Neural cell (in vitro differentiated cells): ENCODE data around the gene NPAS3. TPM values are rescaled to one million over a fixed set of nuclear protein-coding genes. Genes with fewer than 3 reads are reported as not detected.

Experiments
- H2AFZ ChIP-seq: fragments of 200-600, 300-800 bp; sonication (generic), shearing (Covaris generic); 2 replicates; pipeline ENCODE4 v1.6.0; 2014; ENCODE audit warnings: low read depth, mild to moderate bottlenecking, antibody characterized with exemption, low read length, moderate library complexity
- H3F3A ChIP-seq: fragments of 200-600 bp; shearing (Covaris generic); 2 replicates; pipeline ENCODE4 v1.6.1; 2016; ENCODE audit warnings: mild to moderate bottlenecking, moderate library complexity, mixed read lengths, antibody characterized with exemption, low read length; ENCODE audit not compliant: insufficient read depth, poor library complexity, severe bottlenecking
- H3K27ac ChIP-seq: fragments of 200-600, 300-800 bp; sonication (generic), shearing (Covaris generic); 2 replicates; pipeline ENCODE4 v1.5.1; 2014; ENCODE audit warnings: mild to moderate bottlenecking, low read length, moderate library complexity
- H3K27me3 ChIP-seq: fragments of 300-800, 200-600 bp; sonication (generic), shearing (Covaris generic); 2 replicates; pipeline ENCODE4 v1.6.0; 2014; ENCODE audit warnings: mild to moderate bottlenecking, low read depth, low read length, moderate library complexity; ENCODE audit not compliant: insufficient read depth
- H3K36me3 ChIP-seq: fragments of 300-800, 200-600 bp; sonication (generic), shearing (Covaris generic); 2 replicates; pipeline ENCODE4 v1.5.1; 2014; ENCODE audit warnings: mild to moderate bottlenecking, antibody characterized with exemption, low read length, moderate library complexity; ENCODE audit not compliant: insufficient read depth
- H3K4me2 ChIP-seq: fragments of 300-800, 200-600 bp; sonication (generic), shearing (Covaris generic); 2 replicates; pipeline ENCODE4 v1.6.0; 2014; ENCODE audit warnings: mild to moderate bottlenecking, low read length
- H3K4me3 ChIP-seq: fragments of 300-800, 200-600 bp; sonication (generic), shearing (Covaris generic); 2 replicates; pipeline ENCODE4 v1.5.1; 2014; ENCODE audit warnings: mild to moderate bottlenecking, low read length, moderate library complexity
- H3K79me2 ChIP-seq: fragments of 200-600 bp; shearing (Covaris generic); replicated peaks from 2 replicates; pipeline ENCODE4 v1.6.0; 2014; ENCODE audit warnings: mild to moderate bottlenecking, low read length, moderate library complexity; ENCODE audit not compliant: insufficient read depth
- H3K9ac ChIP-seq: fragments of 300-800, 200-600 bp; sonication (generic), shearing (Covaris generic); 2 replicates; pipeline ENCODE4 v1.6.1; 2016; ENCODE audit warnings: mild to moderate bottlenecking, low read length, mixed read lengths
- H3K9me2 ChIP-seq: fragments of 200-600 bp; shearing (Covaris generic); 2 replicates; pipeline ENCODE4 v1.6.1; 2016; ENCODE audit warnings: mild to moderate bottlenecking, low read length, mixed read lengths; ENCODE audit not compliant: insufficient read depth
- H3K9me3 ChIP-seq: fragments of 200-600, 300-800 bp; sonication (generic), shearing (Covaris generic); 2 replicates; pipeline ENCODE4 v1.6.1; 2016; ENCODE audit warnings: mild to moderate bottlenecking, mixed run types, low read length, moderate library complexity, mixed read lengths
- H4K20me1 ChIP-seq: fragments of 200-600 bp; shearing (Covaris generic); 2 replicates; pipeline ENCODE4 v1.6.1; 2016; ENCODE audit warnings: mild to moderate bottlenecking, mixed run types; ENCODE audit not compliant: insufficient read depth
- CTCF ChIP-seq: fragments of 450-650 bp; IDR thresholded peaks from 2 replicates; pipeline ENCODE4 v1.5.1; 2014; ENCODE audit warnings: antibody characterized with exemption, mild to moderate bottlenecking, moderate library complexity; ENCODE audit not compliant: poor library complexity, severe bottlenecking
- EP300 ChIP-seq: fragments of 450-650 bp; conservative IDR thresholded peaks from 2 replicates; pipeline ENCODE4 v1.6.1; 2014; ENCODE audit warnings: antibody characterized with exemption, mild to moderate bottlenecking, moderate library complexity; ENCODE audit not compliant: poor library complexity, severe bottlenecking
- EZH2 ChIP-seq: fragments of 200-600, 300-800 bp; shearing (Covaris generic), sonication (generic); IDR thresholded peaks from 2 replicates; pipeline ENCODE4 v1.6.1; 2014; ENCODE audit warnings: antibody characterized with exemption, low read length, borderline replicate concordance, mild to moderate bottlenecking; ENCODE audit not compliant: insufficient read depth, poor library complexity, severe bottlenecking
- MXI1 ChIP-seq: fragments of 450-650 bp; conservative IDR thresholded peaks from 2 replicates; pipeline ENCODE4 v1.6.1; 2014; ENCODE audit warnings: antibody characterized with exemption, mild to moderate bottlenecking; ENCODE audit not compliant: poor library complexity, severe bottlenecking
- POLR2AphosphoS5 ChIP-seq: IDR thresholded peaks from 2 replicates; pipeline ENCODE4 v1.6.1; 2012
- RAD21 ChIP-seq: fragments of 450-650 bp; conservative IDR thresholded peaks from 2 replicates; pipeline ENCODE4 v1.6.1; 2014; ENCODE audit warnings: antibody characterized with exemption, mild to moderate bottlenecking, moderate library complexity
- REST ChIP-seq: IDR thresholded peaks from 2 replicates; pipeline ENCODE4 v1.6.1; 2012; ENCODE audit warnings: borderline replicate concordance
- SMC3 ChIP-seq: fragments of 450-650 bp; conservative IDR thresholded peaks from 2 replicates; pipeline ENCODE4 v1.6.1; 2014; ENCODE audit warnings: antibody characterized with exemption, mild to moderate bottlenecking, moderate library complexity; ENCODE audit not compliant: poor library complexity
- TAF1 ChIP-seq: IDR thresholded peaks from 2 replicates; pipeline ENCODE4 v1.6.1; 2012; ENCODE audit warnings: low read depth
- polyA plus RNA-seq: library from polyadenylated mRNA; depleted of rRNA; stranded (reverse); fragments of >200 nt; gene quantifications from 2 replicates; pipeline ENCODE4 v1.2.3, GENCODE V29; 2014

NPAS3 gene
- polyA plus RNA-seq, 1 donor from 2014 or later, result 1.3 TPM

GRCh38 chr14:33342299-33342974 lies 403.8 kb downstream of the NPAS3 start:
- H3F3A ChIP-seq, result no peaks in the 10 kb centered on the region
- H3K9me2 ChIP-seq, result no peaks in the 10 kb centered on the region
- no peak overlapping the region for H3K9ac ChIP-seq
- H3K36me3 ChIP-seq, result no peaks in the 10 kb centered on the region
- no peak for TF ChIP-seq EZH2
- no peak for TF ChIP-seq SMC3
- no peak for TF ChIP-seq TAF1
- TF ChIP-seq RAD21, result no peak
- no peak overlapping the region for H3K4me3 ChIP-seq
- no peak overlapping the region for H2AFZ ChIP-seq
- H3K27me3 ChIP-seq, result no peaks in the 10 kb centered on the region
- no peak overlapping the region for H3K4me2 ChIP-seq
- no peaks in the 10 kb centered on the region for H3K79me2 ChIP-seq
- no peaks in the 10 kb centered on the region for H4K20me1 ChIP-seq
- no peak overlapping the region for H3K27ac ChIP-seq
- H3K9me3 ChIP-seq, result no peaks in the 10 kb centered on the region

GRCh38 chr14:33343016-33343415 lies 404.3 kb downstream of the NPAS3 start:
- H3K9me2 ChIP-seq, result no peaks in the 10 kb centered on the region
- no peaks in the 10 kb centered on the region for H3K36me3 ChIP-seq
- no peaks in the 10 kb centered on the region for H3K27me3 ChIP-seq
- H3F3A ChIP-seq, result no peaks in the 10 kb centered on the region
- no peak overlapping the region for H2AFZ ChIP-seq
- TF ChIP-seq EZH2, result no peak
- TF ChIP-seq REST, result no peak
- TF ChIP-seq CTCF, result no peak
- no peak for TF ChIP-seq MXI1
- no peak for TF ChIP-seq TAF1
- TF ChIP-seq POLR2AphosphoS5, result no peak
- TF ChIP-seq SMC3, result no peak
- no peak for TF ChIP-seq EP300
- no peak for TF ChIP-seq RAD21
- no peak overlapping the region for H3K4me2 ChIP-seq
- no peak overlapping the region for H3K9ac ChIP-seq
- H3K9me3 ChIP-seq, result no peaks in the 10 kb centered on the region
- no peak overlapping the region for H3K27ac ChIP-seq
- H3K79me2 ChIP-seq, result no peaks in the 10 kb centered on the region
- no peaks in the 10 kb centered on the region for H4K20me1 ChIP-seq
- no peak overlapping the region for H3K4me3 ChIP-seq
